Sigmoid colon (tissue), 7 donors: ENCODE data around the gene PAX3. TPM values are rescaled to one million over a fixed set of nuclear protein-coding genes. Genes with fewer than 3 reads are reported as not detected.

Experiments used
- DNase-seq: peaks from one replicate; pipeline ENCODE4 v3.0.0-alpha.2; 2019
- H3K27ac ChIP-seq, 4 donors: fragments of 200-600 bp; sonication (generic); one replicate each; pipeline ENCODE4 v1.5.1; 2016 to 2019; ENCODE audit warnings: mild to moderate bottlenecking in 1 of 4
- H3K27me3 ChIP-seq, 3 donors: fragments of 200-600 bp; sonication (generic); one replicate each; pipeline ENCODE4 v1.5.1; 2019; ENCODE audit warnings: mild to moderate bottlenecking in 1 of 3
- H3K36me3 ChIP-seq, 4 donors: fragments of 200-600 bp; sonication (generic); one replicate each; pipeline ENCODE4 v1.5.1; 2016 to 2019
- H3K4me1 ChIP-seq, 4 donors: fragments of 200-600 bp; sonication (generic); one replicate each; pipeline ENCODE4 v1.5.1; 2017 to 2019
- H3K4me3 ChIP-seq, 4 donors: fragments of 200-600 bp; sonication (generic); one replicate each; pipeline ENCODE4 v1.5.1; 2017 to 2019; ENCODE audit warnings: mild to moderate bottlenecking in 2 of 4, moderate library complexity in 1 of 4
- H3K9me3 ChIP-seq, 4 donors: fragments of 200-600 bp in 3 of 4; sonication (generic) in 3 of 4; one replicate each; pipeline versions ENCODE4 v1.5.1 to v1.6.1; 2013 to 2019
- EP300 ChIP-seq, 4 donors: sonication (generic); formaldehyde crosslinking; IDR thresholded peaks; one replicate each; pipeline ENCODE4 v1.6.1; 2017; ENCODE audit warnings: antibody characterized with exemption in 4 of 4
- POLR2A ChIP-seq, 2 donors: fragments of 450-650 bp; IDR thresholded peaks; one replicate each; pipeline ENCODE4 v1.6.1; 2016; ENCODE audit warnings: antibody characterized with exemption in 2 of 2, mild to moderate bottlenecking in 2 of 2, moderate library complexity in 2 of 2
- POLR2AphosphoS5 ChIP-seq, 4 donors: sonication (generic); formaldehyde crosslinking; IDR thresholded peaks; one replicate each; pipeline ENCODE4 v1.6.1; 2017; ENCODE audit warnings: antibody characterized with exemption in 4 of 4
- WGBS, 2 donors: extraction: QIAGEN DNeasy Blood & Tissue Kit; methylation state at CpG; one replicate each; pipeline ENCODE4 v1.1.7; 2013; 5-methylcytosine and 5-hydroxymethylcytosine counted together
- intact Hi-C: fragments of 100-400 bp; cut with DNase I; formaldehyde crosslinking; loops from one replicate; pipeline ENCODE4 v1.15.1; 2023
- polyA plus RNA-seq, 3 donors: library from polyadenylated mRNA; stranded (reverse); fragments of 200-250 nt; gene quantifications; one replicate each; pipeline ENCODE4 v1.2.3, GENCODE V29; 2013
- total RNA-seq, 4 donors: library from RNA; depleted of rRNA; stranded (reverse); fragments of >200 nt; gene quantifications; one replicate each; pipeline ENCODE4 v1.1.0, GENCODE V29; 2016
- TF ChIP-seq, protein P1 (sequence below), 4 experiments: fragments of 450-650 bp in 3 of 4; fragments of 200-600 bp in 1 of 4; IDR thresholded peaks; one replicate each; pipeline ENCODE4 v1.5.1; 2016 to 2019; ENCODE audit warnings: antibody characterized with exemption in 4 of 4, mild to moderate bottlenecking in 3 of 4, moderate library complexity in 2 of 4
- donor health status: healthy with polysubstance abuse.
- donor health status: Bipolar disorder and iron deficiency.
- donor health status: healthy.

The PAX3 gene
- total and polyA plus RNA-seq, 7 donors: not detected

DNA sequence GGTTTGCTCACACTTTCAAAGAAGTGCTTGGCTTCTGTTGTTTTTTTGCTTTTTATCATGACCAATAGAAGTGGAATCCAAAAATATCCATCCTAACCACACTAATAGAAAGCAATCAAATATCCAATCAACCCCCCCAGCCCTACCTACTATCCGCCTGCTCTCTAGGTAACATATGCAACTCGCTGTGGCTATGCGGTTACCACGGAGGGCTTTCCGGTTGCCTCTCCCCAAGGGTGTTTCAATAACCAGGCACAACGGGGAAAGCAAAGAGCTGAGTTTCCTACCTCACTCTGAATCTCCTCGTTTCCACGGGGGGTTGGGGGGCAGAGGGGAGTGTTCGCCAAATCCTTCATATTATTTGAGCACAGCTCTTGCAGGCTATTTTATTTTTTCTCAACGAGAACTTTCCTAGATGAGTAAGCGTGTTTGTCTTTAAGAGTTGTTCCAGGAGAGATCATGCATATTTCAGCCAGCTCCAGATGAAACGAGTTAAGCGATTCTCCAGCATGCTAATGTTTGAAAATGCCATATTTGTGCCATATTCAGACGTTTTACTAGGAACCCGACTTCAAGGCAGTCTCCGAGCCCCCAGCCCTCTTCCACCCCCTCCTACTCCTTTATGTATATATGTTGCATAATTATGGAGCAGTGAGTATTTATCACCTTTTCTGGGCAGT is 30.3 kb downstream of the PAX3 start:
- Histone ChIP-seq H3K4me1 (peaks cover 0 to 7% (median 2%) of the 10 kb centered on the region in 4 donors), H3K27me3 (peaks cover 0 to 5% (median 0%) of the 10 kb centered on the region in 3 donors), H3K9me3 (no peaks in the 10 kb centered on the region), H3K36me3 (no peaks in the 10 kb centered on the region), H3K4me3 (no peak overlapping the region), H3K27ac (no peak overlapping the region)
- intact Hi-C loops: no loop called here
- TF ChIP-seq POLR2A (IDR thresholded peaks at IDR 0.05) (no peak), POLR2AphosphoS5 (IDR thresholded peaks at IDR 0.05) (no peak), EP300 (IDR thresholded peaks at IDR 0.05) (no peak)
- TF ChIP-seq, protein P1, sequence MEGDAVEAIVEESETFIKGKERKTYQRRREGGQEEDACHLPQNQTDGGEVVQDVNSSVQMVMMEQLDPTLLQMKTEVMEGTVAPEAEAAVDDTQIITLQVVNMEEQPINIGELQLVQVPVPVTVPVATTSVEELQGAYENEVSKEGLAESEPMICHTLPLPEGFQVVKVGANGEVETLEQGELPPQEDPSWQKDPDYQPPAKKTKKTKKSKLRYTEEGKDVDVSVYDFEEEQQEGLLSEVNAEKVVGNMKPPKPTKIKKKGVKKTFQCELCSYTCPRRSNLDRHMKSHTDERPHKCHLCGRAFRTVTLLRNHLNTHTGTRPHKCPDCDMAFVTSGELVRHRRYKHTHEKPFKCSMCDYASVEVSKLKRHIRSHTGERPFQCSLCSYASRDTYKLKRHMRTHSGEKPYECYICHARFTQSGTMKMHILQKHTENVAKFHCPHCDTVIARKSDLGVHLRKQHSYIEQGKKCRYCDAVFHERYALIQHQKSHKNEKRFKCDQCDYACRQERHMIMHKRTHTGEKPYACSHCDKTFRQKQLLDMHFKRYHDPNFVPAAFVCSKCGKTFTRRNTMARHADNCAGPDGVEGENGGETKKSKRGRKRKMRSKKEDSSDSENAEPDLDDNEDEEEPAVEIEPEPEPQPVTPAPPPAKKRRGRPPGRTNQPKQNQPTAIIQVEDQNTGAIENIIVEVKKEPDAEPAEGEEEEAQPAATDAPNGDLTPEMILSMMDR (IDR thresholded peaks at IDR 0.05): no peak
- no peak for DNase-seq
- 48 to 62% methylated on average over 16 of the region's 16 CpGs for WGBS, 2 donors

DNA sequence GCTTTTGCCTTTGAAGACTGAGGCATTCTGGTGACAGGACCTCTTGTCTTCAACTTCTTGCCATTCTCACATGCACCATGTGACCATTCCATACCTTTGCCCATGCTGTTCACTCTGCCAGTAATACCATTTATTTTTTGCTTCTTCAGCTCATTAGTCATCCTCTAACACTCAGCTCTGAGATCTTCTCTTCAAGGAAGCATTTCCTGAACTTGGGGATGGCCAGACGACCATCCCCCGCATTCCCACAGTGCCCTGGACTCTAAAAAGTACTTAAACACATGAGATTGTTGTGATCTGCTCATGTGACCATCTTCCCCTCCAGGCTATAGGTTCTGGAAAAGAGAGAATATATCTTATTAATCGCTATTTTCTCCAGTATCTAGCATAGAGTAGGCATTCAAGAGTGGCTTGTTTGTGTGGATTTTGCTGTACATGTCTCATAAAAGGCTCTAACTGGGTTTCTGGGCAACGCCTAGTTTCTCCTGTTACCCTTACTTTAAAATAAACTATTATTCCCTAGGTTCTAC is 33.9 kb downstream of the PAX3 start:
- Histone ChIP-seq H3K9me3 (no peaks in the 10 kb centered on the region), H3K27me3 (peaks cover 0 to 5% (median 0%) of the 10 kb centered on the region in 3 donors), H3K4me1 (no peaks in the 10 kb centered on the region), H3K4me3 (no peak overlapping the region), H3K27ac (no peak overlapping the region), H3K36me3 (no peaks in the 10 kb centered on the region)
- TF ChIP-seq POLR2AphosphoS5 (IDR thresholded peaks at IDR 0.05) (no peak), EP300 (IDR thresholded peaks at IDR 0.05) (no peak), POLR2A (IDR thresholded peaks at IDR 0.05) (no peak)
- TF ChIP-seq, protein P1 (IDR thresholded peaks at IDR 0.05): no peak
- intact Hi-C loops: no loop called here
- WGBS, 2 donors: 70 to 78% methylated on average over 4 of the region's 4 CpGs
- DNase-seq: no peak

DNA sequence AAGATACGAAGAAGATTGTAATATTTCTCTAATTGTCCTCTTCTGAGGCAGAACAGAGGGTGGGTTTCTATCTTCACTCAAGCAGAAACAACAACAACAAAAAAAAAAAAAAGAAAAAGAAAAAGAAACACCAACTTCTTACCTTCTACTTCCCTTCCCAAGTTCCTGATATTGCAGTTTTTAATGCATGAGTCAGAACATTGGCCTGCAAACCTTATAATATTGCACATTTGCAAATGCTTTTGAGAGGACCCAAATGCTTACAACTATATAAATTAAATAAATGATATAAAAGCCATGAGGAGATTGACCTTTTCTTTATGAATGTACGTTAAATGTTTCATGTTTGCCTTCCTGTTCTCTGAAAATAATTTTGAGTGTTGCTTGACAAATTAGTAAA is 37.3 kb downstream of the PAX3 start:
- TF ChIP-seq, protein P1 (IDR thresholded peaks at IDR 0.05): no peak
- TF ChIP-seq EP300 (IDR thresholded peaks at IDR 0.05) (no peak), POLR2AphosphoS5 (IDR thresholded peaks at IDR 0.05) (no peak), POLR2A (IDR thresholded peaks at IDR 0.05) (no peak)
- Histone ChIP-seq H3K4me1 (no peaks in the 10 kb centered on the region), H3K4me3 (no peak overlapping the region), H3K9me3 (no peaks in the 10 kb centered on the region), H3K27ac (no peak overlapping the region), H3K27me3 (peaks cover 0 to 6% (median 5%) of the 10 kb centered on the region in 3 donors), H3K36me3 (no peaks in the 10 kb centered on the region)
- WGBS, 2 donors: 66 to 79% methylated on average over 2 of the region's 2 CpGs
- DNase-seq: no peak
- intact Hi-C loops: no loop called here

DNA sequence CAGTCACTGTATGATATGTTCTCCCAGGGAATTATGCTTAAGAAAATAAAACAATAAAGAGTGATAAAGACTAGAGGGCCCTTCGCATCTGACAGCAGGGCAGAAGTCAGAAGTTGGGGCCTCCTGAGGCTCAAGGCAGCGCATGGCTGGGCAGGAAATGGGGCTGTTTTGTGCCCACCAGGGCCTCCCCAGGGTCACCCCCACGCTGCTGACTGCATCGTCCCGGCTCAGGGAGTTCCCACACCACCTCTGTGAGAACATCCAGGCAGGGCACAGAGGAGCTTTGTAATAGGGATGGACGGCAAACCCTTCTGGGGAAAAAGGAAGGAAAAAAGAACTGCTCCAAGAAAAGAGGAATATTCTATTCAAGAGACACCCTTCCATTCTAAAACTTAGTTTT is 41.2 kb downstream of the PAX3 start:
- H3K36me3 ChIP-seq: no peaks in the 10 kb centered on the region
- intact Hi-C loops: no loop called here
- no peak for DNase-seq
- TF ChIP-seq EP300 (IDR thresholded peaks at IDR 0.05): no peak
- TF ChIP-seq POLR2AphosphoS5 (IDR thresholded peaks at IDR 0.05): no peak
- no peak for TF ChIP-seq POLR2A (IDR thresholded peaks at IDR 0.05)
- TF ChIP-seq, protein P1 (IDR thresholded peaks at IDR 0.05): no peak
- H3K4me1 ChIP-seq: no peaks in the 10 kb centered on the region
- WGBS, 2 donors: 22 to 34% methylated on average over 6 of the region's 6 CpGs
- no peak overlapping the region for H3K4me3 ChIP-seq
- H3K9me3 ChIP-seq: no peaks in the 10 kb centered on the region
- no peak overlapping the region for H3K27ac ChIP-seq
- peaks cover 0 to 6% (median 0%) of the 10 kb centered on the region in 3 donors for H3K27me3 ChIP-seq
